ENCODE data around the gene EDEM2. TPM values are rescaled to one million over a fixed set of nuclear protein-coding genes. Genes with fewer than 3 reads are reported as not detected.

Gene EDEM2
- total and polyA plus RNA-seq, 2 of the 4 experiments (the other 2 are of a cell fraction) = 19.0 to 27.4 TPM

GRCh38 chr20:35087355-35087754, 59.8 kb downstream of the EDEM2 start:
- no peak overlapping the region for H4K5ac ChIP-seq (ENCODE audit: low read depth, low read length)
- no peak overlapping the region for H2AK5ac ChIP-seq (ENCODE audit: low read depth, low read length)
- intact Hi-C loops (cut with micrococcal nuclease) (no loop called here), in situ Hi-C loops (cut with MboI; ENCODE audit: low sequenced_read_pairs) (no loop called here), dilution Hi-C loops (cut with HindIII; ENCODE audit: low sequenced_read_pairs, unreplicated experiment) (no loop called here)
- no peak for ATAC-seq (ENCODE audit: low read depth)
- H3K23ac ChIP-seq (ENCODE audit: low read depth, low read length) = no peak overlapping the region
- H2BK20ac ChIP-seq (ENCODE audit: low read depth, low read length) = no peak overlapping the region
- no peak for DNase-seq
- no peak overlapping the region for H3K27ac ChIP-seq (ENCODE audit: insufficient read depth, low read length)
- no peaks in the 10 kb centered on the region for H3K9me3 ChIP-seq (ENCODE audit: control insufficient read depth, insufficient read depth, low read length)
- no peak overlapping the region for H3K14ac ChIP-seq (replicated peaks; ENCODE audit: low read depth, low read length)
- H4K91ac ChIP-seq (ENCODE audit: insufficient read depth, low read depth, low read length) = no peak overlapping the region
- WGBS, 2 experiments (ENCODE audit: extremely low coverage in 2 of 2, insufficient read length in 1 of 2) = 100% methylated on average over 2 of the region's 5 CpGs; no CpG with 5 or more reads in 1 of the 2 experiments
- peaks cover 8% of the 10 kb centered on the region for H3K36me3 ChIP-seq (ENCODE audit: control insufficient read depth, insufficient read depth, low read length)
- BruUV-seq (replicated peaks) = no TSS peak
- H2BK5ac ChIP-seq (ENCODE audit: low read depth, low read length, poor library complexity, severe bottlenecking) = no peak overlapping the region
- no peak overlapping the region for H3K4me2 ChIP-seq (ENCODE audit: low read depth, low read length)
- peaks cover 7% of the 10 kb centered on the region for H3K9me1 ChIP-seq (ENCODE audit: insufficient read depth, low read length)
- no peak overlapping the region for H3K18ac ChIP-seq (ENCODE audit: low read depth, low read length)
- peaks cover 5% of the 10 kb centered on the region; the same call in 1 of the 2 replicates for H3K4me1 ChIP-seq (ENCODE audit: control insufficient read depth, insufficient read depth, low read length)
- CTCF ChIA-PET = interaction anchor here (0.6 kb wide), 1 partner anchor 9 kb away, joined by 6 read pairs; no protein-coding TSS in a partner anchor
- H2BK15ac ChIP-seq (ENCODE audit: low read depth, low read length) = no peak overlapping the region
- no peaks in the 10 kb centered on the region for H3K27me3 ChIP-seq (ENCODE audit: control insufficient read depth, insufficient read depth, low read length)
- no peak overlapping the region for H3K4ac ChIP-seq (ENCODE audit: low read depth, low read length)
- H3K79me1 ChIP-seq (ENCODE audit: low read depth in 1 of 2, low read length in 2 of 2) = peaks cover 0 to 75% of the 10 kb centered on the region in 2 experiments; a peak in 3 of 4 replicates
- no peak overlapping the region for H2AFZ ChIP-seq (replicated peaks; ENCODE audit: low read length, poor library complexity)
- TF ChIP-seq CHD1 (IDR thresholded peaks at IDR 0.05; ENCODE audit: low read depth, low read length) (no peak), RAD21 (IDR thresholded peaks at IDR 0.05; ENCODE audit: low read length) (no peak), MXI1 (IDR thresholded peaks at IDR 0.05; ENCODE audit: borderline replicate concordance, low read depth, low read length) (no peak), RCOR1 (IDR thresholded peaks at IDR 0.05; ENCODE audit: insufficient replicate concordance, low read length) (no peak), ELK1 (IDR thresholded peaks at IDR 0.05; ENCODE audit: borderline replicate concordance, low read depth, low read length) (no peak), CTCF (conservative IDR thresholded peaks at IDR 0.05; ENCODE audit: low read depth, low read length) (no peak)
- H3K4me3 ChIP-seq (ENCODE audit: insufficient read depth, low read depth, low read length) = no peak overlapping the region
- POLR2A ChIA-PET (ENCODE audit: unreplicated experiment) = no interaction called here
- H3K56ac ChIP-seq (ENCODE audit: extremely low read depth, insufficient read depth, low read length) = no peak overlapping the region
- no peak overlapping the region for H3K9ac ChIP-seq (ENCODE audit: low read depth, low read length)
- no peak overlapping the region for H2BK120ac ChIP-seq (ENCODE audit: low read depth, low read length)
- H4K8ac ChIP-seq (ENCODE audit: low read depth in 2 of 2, low read length in 2 of 2) = no peak overlapping the region
- H4K20me1 ChIP-seq (ENCODE audit: insufficient read depth, low read length) = peaks cover 86% of the 10 kb centered on the region
- H2AK9ac ChIP-seq (replicated peaks; ENCODE audit: low read depth, low read length, poor library complexity) = no peak overlapping the region

Measured in IMR-90 (cell line).